ENCODE data around the gene ENAH. TPM values are rescaled to one million over a fixed set of nuclear protein-coding genes. Genes with fewer than 3 reads are reported as not detected.

ENAH gene
- total RNA-seq, 1 experiment from 2014 or later: 420 TPM

DNA sequence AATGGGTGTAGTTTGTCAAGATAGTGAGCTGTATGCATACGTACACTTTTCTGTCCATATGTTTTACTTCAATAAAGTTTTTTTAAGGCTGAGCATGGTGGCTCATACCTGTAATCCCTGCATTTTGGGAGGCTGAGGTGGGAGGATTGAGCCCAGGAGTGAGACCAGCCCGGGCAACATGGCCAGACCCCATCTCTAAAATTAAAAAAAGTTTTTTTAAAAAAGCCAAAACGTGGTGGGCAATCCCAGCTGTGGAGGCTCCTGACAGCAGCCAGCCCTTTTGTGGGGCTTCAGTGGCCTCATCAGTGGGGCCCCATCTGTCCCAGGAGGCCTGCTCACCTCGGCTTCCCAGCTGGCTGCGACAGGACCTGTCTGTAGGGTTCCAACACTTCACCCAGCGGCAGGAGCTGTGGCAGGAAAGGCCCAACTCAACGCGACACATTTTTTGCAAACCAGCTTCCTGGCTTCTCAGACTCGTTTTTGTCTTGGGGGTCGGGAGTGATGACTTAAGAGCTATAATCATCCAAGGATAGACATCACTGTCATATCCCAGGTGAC is 168.2 kb downstream of the ENAH start:
- H3K4me3 Mint-ChIP-seq (ENCODE audit: unreplicated experiment): no peak overlapping the region
- no peaks in the 10 kb centered on the region for H3K9me3 Mint-ChIP-seq (ENCODE audit: unreplicated experiment)
- CTCF ChIA-PET: interaction anchor here (0.6 to 27.3 kb wide), 10 partner anchors 11 to 494 kb away, joined by 3 to 712 read pairs (median 5); partner anchors contain the start of gene SRP9
- peaks cover 33% of the 10 kb centered on the region for H3K36me3 Mint-ChIP-seq (ENCODE audit: insufficient read depth, unreplicated experiment)
- H3K27ac Mint-ChIP-seq (ENCODE audit: low read depth, unreplicated experiment): no peak overlapping the region
- peaks cover 15% of the 10 kb centered on the region for H3K27me3 Mint-ChIP-seq (ENCODE audit: insufficient read depth, unreplicated experiment)
- POLR2A ChIA-PET: interaction anchor here (1.1 to 5.2 kb wide), 5 partner anchors 14 to 293 kb away, joined by 3 to 27 read pairs (median 4); partner anchors contain the start of gene SRP9
- no peak for TF ChIP-seq CTCF (IDR thresholded peaks at IDR 0.05; ENCODE audit: unreplicated experiment)
- no TSS peak for BruUV-seq (replicated peaks)
- DNase-seq (ENCODE audit: unreplicated experiment): no peak
- intact Hi-C loops (cut with micrococcal nuclease): no loop called here
- peaks cover 7% of the 10 kb centered on the region for H3K4me1 Mint-ChIP-seq (ENCODE audit: insufficient read depth, unreplicated experiment)

GRCh38 chr1:225483818-225484656 is 168.9 kb downstream of the ENAH start:
- intact Hi-C loops (cut with micrococcal nuclease): no loop called here
- TSS peak; percentile 19 for BruUV-seq (replicated peaks)
- POLR2A ChIA-PET: interaction anchor here (0.6 to 5.2 kb wide), 6 partner anchors 15 to 88 kb away, joined by 3 to 27 read pairs (median 4); no protein-coding TSS in a partner anchor
- H3K36me3 Mint-ChIP-seq (ENCODE audit: insufficient read depth, unreplicated experiment): peaks cover 27% of the 10 kb centered on the region
- no peak overlapping the region for H3K27ac Mint-ChIP-seq (ENCODE audit: low read depth, unreplicated experiment)
- no peaks in the 10 kb centered on the region for H3K9me3 Mint-ChIP-seq (ENCODE audit: unreplicated experiment)
- CTCF ChIA-PET: interaction anchor here (0.6 to 27.3 kb wide), 9 partner anchors 10 to 494 kb away, joined by 3 to 712 read pairs (median 6); partner anchors contain the start of gene SRP9
- peaks cover 7% of the 10 kb centered on the region for H3K4me1 Mint-ChIP-seq (ENCODE audit: insufficient read depth, unreplicated experiment)
- no peak for TF ChIP-seq CTCF (IDR thresholded peaks at IDR 0.05; ENCODE audit: unreplicated experiment)
- H3K27me3 Mint-ChIP-seq (ENCODE audit: insufficient read depth, unreplicated experiment): peaks cover 15% of the 10 kb centered on the region
- DNase-seq (ENCODE audit: unreplicated experiment): no peak
- H3K4me3 Mint-ChIP-seq (ENCODE audit: unreplicated experiment): no peak overlapping the region

DNA sequence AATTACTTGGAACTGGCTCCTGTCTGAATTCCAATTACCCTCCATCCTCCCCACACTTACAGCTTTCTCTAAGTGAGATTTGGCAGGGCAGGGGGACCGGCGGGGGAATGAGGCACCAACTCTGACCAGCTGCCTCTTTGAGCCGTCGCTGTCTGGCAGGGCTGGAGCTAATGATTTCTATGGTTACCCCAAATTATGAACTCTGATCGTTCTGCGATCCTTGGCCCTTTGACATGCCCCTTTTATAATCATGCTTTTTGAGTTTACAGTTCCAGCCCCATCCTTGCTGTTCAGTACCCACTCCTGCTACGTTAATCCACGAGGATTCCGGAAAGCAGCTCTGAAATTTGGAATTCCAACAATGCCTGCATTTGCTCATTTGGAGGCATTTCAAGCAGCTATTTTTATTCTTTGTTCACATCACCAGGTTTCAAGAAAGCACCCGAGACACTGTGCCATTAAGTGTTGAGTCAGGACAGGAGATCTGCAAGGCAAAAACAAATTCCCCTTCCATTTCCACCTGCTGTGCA is 170.4 kb downstream of the ENAH start:
- H3K36me3 Mint-ChIP-seq (ENCODE audit: insufficient read depth, unreplicated experiment): peaks cover 16% of the 10 kb centered on the region
- no TSS peak for BruUV-seq (replicated peaks)
- CTCF ChIA-PET: interaction anchor here (0.6 to 27.3 kb wide), 28 partner anchors 8 to 520 kb away, joined by 3 to 712 read pairs (median 4); partner anchors contain the start of gene SRP9
- intact Hi-C loops (cut with micrococcal nuclease): no loop called here
- no peaks in the 10 kb centered on the region for H3K9me3 Mint-ChIP-seq (ENCODE audit: unreplicated experiment)
- peaks cover 7% of the 10 kb centered on the region for H3K4me1 Mint-ChIP-seq (ENCODE audit: insufficient read depth, unreplicated experiment)
- H3K27me3 Mint-ChIP-seq (ENCODE audit: insufficient read depth, unreplicated experiment): peaks cover 15% of the 10 kb centered on the region
- POLR2A ChIA-PET: interaction anchor here (0.6 to 5.2 kb wide), 17 partner anchors 11 to 514 kb away, joined by 3 to 27 read pairs (median 4); partner anchors contain the start of gene SRP9
- H3K4me3 Mint-ChIP-seq (ENCODE audit: unreplicated experiment): no peak overlapping the region
- no peak for TF ChIP-seq CTCF (IDR thresholded peaks at IDR 0.05; ENCODE audit: unreplicated experiment)
- DNase-seq (ENCODE audit: unreplicated experiment): no peak
- H3K27ac Mint-ChIP-seq (ENCODE audit: low read depth, unreplicated experiment): no peak overlapping the region

- H3K27me3 Mint-ChIP-seq (ENCODE audit: insufficient read depth, unreplicated experiment): peaks cover 15% of the 10 kb centered on the region
- no peak for TF ChIP-seq CTCF (IDR thresholded peaks at IDR 0.05; ENCODE audit: unreplicated experiment)
- BruUV-seq (replicated peaks): no TSS peak
- H3K4me3 Mint-ChIP-seq (ENCODE audit: unreplicated experiment): no peak overlapping the region
- ChIA-PET POLR2A (interaction anchor here (0.6 to 5.2 kb wide), 16 partner anchors 12 to 514 kb away, joined by 3 to 27 read pairs (median 4); partner anchors contain the start of gene SRP9), CTCF (interaction anchor here (0.5 to 27.3 kb wide), 51 partner anchors 8 to 521 kb away, joined by 3 to 712 read pairs (median 4); partner anchors contain the start of genes SRP9 and TMEM63A)
- H3K36me3 Mint-ChIP-seq (ENCODE audit: insufficient read depth, unreplicated experiment): peaks cover 13% of the 10 kb centered on the region
- DNase-seq (ENCODE audit: unreplicated experiment): no peak
- intact Hi-C loops (cut with micrococcal nuclease): loop anchor here (1.0 kb wide), 2 partner anchors 291 to 364 kb away; no protein-coding TSS in a partner anchor
- no peak overlapping the region for H3K27ac Mint-ChIP-seq (ENCODE audit: low read depth, unreplicated experiment)
- no peaks in the 10 kb centered on the region for H3K9me3 Mint-ChIP-seq (ENCODE audit: unreplicated experiment)
- H3K4me1 Mint-ChIP-seq (ENCODE audit: insufficient read depth, unreplicated experiment): peaks cover 7% of the 10 kb centered on the region
Observed at GRCh38 chr1:225481738-225482137, 171.2 kb downstream of the ENAH start.

Measured in MCF 10A (cell line).